CD1c-positive myeloid dendritic cell (primary cell): Measurements from ENCODE around the gene CD70.
"Not testable (repeated sequence)": the region's sequence is repeated elsewhere in the genome, so short reads cannot be mapped to it uniquely, and the experiment has no call there.

ENCODE experiments used
- DNase-seq: peaks from one replicate; pipeline ENCODE4 v3.0.0-alpha.2; 2016; ENCODE audit errors: extremely low spot score

CD70 gene

GRCh38 chr19:6597471-6598253 lies 6.7 kb upstream of the CD70 start:
- DNase-seq: not testable (repeated sequence)

GRCh38 chr19:6596621-6597020 lies 5.7 kb upstream of the CD70 start:
- no peak for DNase-seq

- DNase-seq: no peak
Observed at GRCh38 chr19:6593651-6594416, 2.9 kb upstream of the CD70 start.

GRCh38 chr19:6590258-6590826 lies 608 bp downstream of the CD70 start:
- DNase-seq: peak; percentile 57

GRCh38 chr19:6589711-6590257 lies 1.2 kb downstream of the CD70 start:
- DNase-seq: no peak

GRCh38 chr19:6588508-6589345 lies 2.2 kb downstream of the CD70 start:
- peak; percentile 47 for DNase-seq

- DNase-seq: no peak
Observed at GRCh38 chr19:6587998-6588507, 2.9 kb downstream of the CD70 start.

GRCh38 chr19:6587093-6587820 lies 3.7 kb downstream of the CD70 start:
- peak; percentile 18 for DNase-seq

- DNase-seq: no peak
Observed at GRCh38 chr19:6586726-6587092, 4.2 kb downstream of the CD70 start.

- DNase-seq: no peak
Observed at GRCh38 chr19:6586056-6586455, 4.9 kb downstream of the CD70 start.

- DNase-seq: peak; percentile 32
Observed at GRCh38 chr19:6582515-6583484, 8.2 kb downstream of the CD70 start.

GRCh38 chr19:6580313-6580712 lies 10.6 kb downstream of the CD70 start:
- DNase-seq: peak; percentile 40

GRCh38 chr19:6579450-6580178 lies 11.3 kb downstream of the CD70 start:
- no peak for DNase-seq

- DNase-seq: peak; percentile 94
Observed at GRCh38 chr19:6577476-6578125, 13.3 kb downstream of the CD70 start.

- no peak for DNase-seq
Observed at GRCh38 chr19:6576869-6577475, 14.0 kb downstream of the CD70 start.

- DNase-seq: no peak
Observed at GRCh38 chr19:6573350-6573749, 17.6 kb downstream of the CD70 start.

GRCh38 chr19:6572217-6572616 lies 18.7 kb downstream of the CD70 start:
- DNase-seq: peak; percentile 79

- no peak for DNase-seq
Observed at GRCh38 chr19:6571167-6571566, 19.8 kb downstream of the CD70 start.
